Neural progenitor cell (in vitro differentiated cells): ENCODE data around the gene ATP1A1. TPM values are rescaled to one million over a fixed set of nuclear protein-coding genes. Genes with fewer than 3 reads are reported as not detected.

Experiments used
- DNase-seq: peaks from one replicate; pipeline ENCODE4 v3.0.0-alpha.2; 2016; ENCODE audit warnings: low spot score
- H2AFZ ChIP-seq: fragments of 200-600 bp; sonication (generic); replicated peaks from 2 replicates; pipeline ENCODE4 v1.6.1; 2016; ENCODE audit warnings: antibody characterized with exemption
- H3F3A ChIP-seq: fragments of 200-600 bp; sonication (generic); 2 replicates; pipeline ENCODE4 v1.6.1; 2016; ENCODE audit warnings: antibody characterized with exemption, low read depth
- H3K27ac ChIP-seq: fragments of 200-600 bp; sonication (generic); 2 replicates; pipeline ENCODE4 v1.5.1; 2016; ENCODE audit warnings: mild to moderate bottlenecking
- H3K27me3 ChIP-seq: fragments of 200-600 bp; sonication (generic); 2 replicates; pipeline ENCODE4 v1.6.1; 2016; ENCODE audit warnings: mild to moderate bottlenecking, moderate library complexity
- H3K36me3 ChIP-seq: fragments of 200-600 bp; sonication (generic); 2 replicates; pipeline ENCODE4 v1.5.1; 2016
- H3K4me1 ChIP-seq: fragments of 200-600 bp; sonication (generic); 2 replicates; pipeline ENCODE4 v1.6.1; 2016; ENCODE audit warnings: mixed run types
- H3K4me2 ChIP-seq: fragments of 200-600 bp; sonication (generic); 2 replicates; pipeline ENCODE4 v1.6.1; 2016
- H3K4me3 ChIP-seq: fragments of 200-600 bp; sonication (generic); 2 replicates; pipeline ENCODE4 v1.5.1; 2016
- H3K79me2 ChIP-seq: fragments of 200-600 bp; sonication (generic); 2 replicates; pipeline ENCODE4 v1.6.1; 2016; ENCODE audit warnings: low read depth
- H3K9ac ChIP-seq: fragments of 200-600 bp; sonication (generic); 2 replicates; pipeline ENCODE4 v1.6.1; 2016
- H3K9me3 ChIP-seq: fragments of 200-600 bp; sonication (generic); 2 replicates; pipeline ENCODE4 v1.5.1; 2016; ENCODE audit warnings: low read depth
- H4K20me1 ChIP-seq: fragments of 200-600 bp; sonication (generic); 2 replicates; pipeline ENCODE4 v1.6.1; 2016; ENCODE audit warnings: low read depth
- H3K27ac Mint-ChIP-seq: 3 replicates; pipeline ENCODE4 v1.8.0; 2021; ENCODE audit warnings: mixed read lengths
- H3K27me3 Mint-ChIP-seq: 2 replicates; pipeline ENCODE4 v1.8.0; 2022; ENCODE audit warnings: low read depth, mild to moderate bottlenecking, inconsistent platforms, moderate library complexity, mixed read lengths; ENCODE audit not compliant: insufficient read depth
- H3K36me3 Mint-ChIP-seq: 3 replicates; pipeline ENCODE4 v1.8.0; 2021; ENCODE audit warnings: mixed read lengths
- H3K4me1 Mint-ChIP-seq: 3 replicates; pipeline ENCODE4 v1.8.0; 2021; ENCODE audit warnings: mixed read lengths
- H3K4me3 Mint-ChIP-seq: 3 replicates; pipeline ENCODE4 v1.8.0; 2021; ENCODE audit warnings: mild to moderate bottlenecking, moderate library complexity, mixed read lengths
- H3K9me3 Mint-ChIP-seq: 3 replicates; pipeline ENCODE4 v1.8.0; 2020; ENCODE audit warnings: mixed read lengths
- EZH2 ChIP-seq: fragments of 200-600 bp; sonication (generic); IDR thresholded peaks from 2 replicates; pipeline ENCODE4 v1.6.1; 2017; ENCODE audit warnings: antibody characterized with exemption, mild to moderate bottlenecking, moderate library complexity
- EZH2phosphoT487 ChIP-seq: fragments of 200-600 bp; sonication (generic); IDR thresholded peaks from 2 replicates; pipeline ENCODE4 v1.6.1; 2017; ENCODE audit warnings: antibody characterized with exemption
- total RNA-seq: library from RNA; depleted of rRNA; stranded (reverse); fragments of >200 nt; gene quantifications from 2 replicates; pipeline ENCODE4 v1.2.3, GENCODE V29; 2015; ENCODE audit warnings: low replicate concordance
- TF ChIP-seq, protein P1 (sequence below): fragments of 200-600 bp; sonication (generic); IDR thresholded peaks from 2 replicates; pipeline ENCODE4 v1.5.1; 2017; ENCODE audit warnings: antibody characterized with exemption, mild to moderate bottlenecking

The ATP1A1 gene
- total RNA-seq, 1 donor from 2014 or later, result 61.5 TPM

DNA sequence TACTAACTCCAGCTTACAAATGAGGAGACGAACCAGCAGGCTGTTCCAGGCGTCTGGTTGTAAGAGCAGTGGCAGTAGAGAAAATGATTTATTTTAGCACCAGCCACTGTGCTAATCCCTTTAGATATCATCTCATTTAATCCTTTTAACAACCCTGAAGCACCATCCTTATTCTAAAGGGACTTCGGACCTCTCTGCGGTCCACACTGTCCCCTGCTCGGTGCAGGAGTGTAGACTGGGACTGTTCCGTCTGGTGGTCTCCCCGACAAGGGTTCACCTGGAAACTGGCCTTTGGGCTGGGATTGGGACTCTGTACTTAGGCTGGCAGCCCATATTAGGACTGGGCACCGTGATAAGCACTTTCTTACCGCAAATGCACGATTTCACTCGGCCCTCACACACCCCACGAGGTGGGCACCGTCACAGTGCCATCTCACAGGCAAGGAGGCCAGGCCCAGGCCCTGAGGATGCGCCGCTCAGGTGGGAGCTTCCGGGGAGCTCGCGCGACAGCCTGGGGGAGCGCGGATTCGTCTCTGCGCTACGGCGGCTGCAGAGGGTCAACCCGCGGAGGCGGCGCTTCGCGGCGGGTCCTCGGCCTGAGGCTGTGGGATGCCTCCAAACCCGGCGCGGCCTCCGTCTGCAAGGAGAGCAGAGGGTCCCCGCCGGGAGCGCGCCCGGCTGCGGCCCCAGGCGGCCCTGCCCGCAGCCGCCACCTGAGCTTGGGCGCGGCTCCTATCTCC lies 45.2 kb downstream of the ATP1A1 start:
- peaks cover 28% of the 10 kb centered on the region for H3F3A ChIP-seq
- no peaks in the 10 kb centered on the region for H3K9me3 ChIP-seq
- Mint-ChIP-seq H3K4me3 (peak overlapping the region; percentile 88), H3K36me3 (no peaks in the 10 kb centered on the region), H3K9me3 (no peaks in the 10 kb centered on the region), H3K27me3 (peaks cover 2% of the 10 kb centered on the region), H3K27ac (peak overlapping the region; percentile 49), H3K4me1 (peaks cover 37% of the 10 kb centered on the region)
- H3K79me2 ChIP-seq, result peaks cover 8% of the 10 kb centered on the region
- H3K4me3 ChIP-seq, result peak overlapping the region; percentile 74
- TF ChIP-seq EZH2phosphoT487, result peak; percentile 59
- no peak for TF ChIP-seq EZH2
- TF ChIP-seq, protein P1, sequence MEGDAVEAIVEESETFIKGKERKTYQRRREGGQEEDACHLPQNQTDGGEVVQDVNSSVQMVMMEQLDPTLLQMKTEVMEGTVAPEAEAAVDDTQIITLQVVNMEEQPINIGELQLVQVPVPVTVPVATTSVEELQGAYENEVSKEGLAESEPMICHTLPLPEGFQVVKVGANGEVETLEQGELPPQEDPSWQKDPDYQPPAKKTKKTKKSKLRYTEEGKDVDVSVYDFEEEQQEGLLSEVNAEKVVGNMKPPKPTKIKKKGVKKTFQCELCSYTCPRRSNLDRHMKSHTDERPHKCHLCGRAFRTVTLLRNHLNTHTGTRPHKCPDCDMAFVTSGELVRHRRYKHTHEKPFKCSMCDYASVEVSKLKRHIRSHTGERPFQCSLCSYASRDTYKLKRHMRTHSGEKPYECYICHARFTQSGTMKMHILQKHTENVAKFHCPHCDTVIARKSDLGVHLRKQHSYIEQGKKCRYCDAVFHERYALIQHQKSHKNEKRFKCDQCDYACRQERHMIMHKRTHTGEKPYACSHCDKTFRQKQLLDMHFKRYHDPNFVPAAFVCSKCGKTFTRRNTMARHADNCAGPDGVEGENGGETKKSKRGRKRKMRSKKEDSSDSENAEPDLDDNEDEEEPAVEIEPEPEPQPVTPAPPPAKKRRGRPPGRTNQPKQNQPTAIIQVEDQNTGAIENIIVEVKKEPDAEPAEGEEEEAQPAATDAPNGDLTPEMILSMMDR, result no peak
- H2AFZ ChIP-seq, result peak overlapping the region; percentile 98
- H3K4me2 ChIP-seq, result peak overlapping the region; percentile 87
- H3K4me1 ChIP-seq, result peaks cover 44% of the 10 kb centered on the region
- peak overlapping the region; percentile 70 for H3K9ac ChIP-seq
- peaks cover 18% of the 10 kb centered on the region for H3K27me3 ChIP-seq
- peak; percentile 84 for DNase-seq
- H3K36me3 ChIP-seq, result no peaks in the 10 kb centered on the region
- peaks cover 16% of the 10 kb centered on the region for H4K20me1 ChIP-seq
- H3K27ac ChIP-seq, result no peak overlapping the region

GRCh38 chr1:116420417-116421200 lies 47.6 kb downstream of the ATP1A1 start:
- H3K4me3 ChIP-seq, result no peak overlapping the region
- H3K36me3 ChIP-seq, result no peaks in the 10 kb centered on the region
- Mint-ChIP-seq H3K4me1 (peaks cover 29% of the 10 kb centered on the region), H3K27ac (no peak overlapping the region), H3K9me3 (no peaks in the 10 kb centered on the region), H3K27me3 (peaks cover 5% of the 10 kb centered on the region), H3K4me3 (no peak overlapping the region), H3K36me3 (no peaks in the 10 kb centered on the region)
- H3K27me3 ChIP-seq, result peaks cover 18% of the 10 kb centered on the region
- H3K4me2 ChIP-seq, result no peak overlapping the region
- peaks cover 12% of the 10 kb centered on the region for H4K20me1 ChIP-seq
- H2AFZ ChIP-seq, result no peak overlapping the region
- peaks cover 8% of the 10 kb centered on the region for H3K79me2 ChIP-seq
- peaks cover 27% of the 10 kb centered on the region for H3K4me1 ChIP-seq
- H3K9ac ChIP-seq, result no peak overlapping the region
- TF ChIP-seq, protein P1, result no peak
- TF ChIP-seq EZH2, result no peak
- no peak for TF ChIP-seq EZH2phosphoT487
- DNase-seq, result no peak
- H3K9me3 ChIP-seq, result no peaks in the 10 kb centered on the region
- H3F3A ChIP-seq, result peaks cover 19% of the 10 kb centered on the region
- H3K27ac ChIP-seq, result no peak overlapping the region

- no peaks in the 10 kb centered on the region for H3K36me3 Mint-ChIP-seq
- Histone ChIP-seq H3K4me3 (no peak overlapping the region), H3K9me3 (no peaks in the 10 kb centered on the region), H3K27me3 (peaks cover 12% of the 10 kb centered on the region), H3K4me2 (no peak overlapping the region), H3K4me1 (no peaks in the 10 kb centered on the region), H3K27ac (no peak overlapping the region), H2AFZ (no peak overlapping the region), H3K9ac (no peak overlapping the region), H3K79me2 (no peaks in the 10 kb centered on the region), H3K36me3 (no peaks in the 10 kb centered on the region), H4K20me1 (no peaks in the 10 kb centered on the region), H3F3A (no peaks in the 10 kb centered on the region)
- no peak for DNase-seq
- H3K4me1 Mint-ChIP-seq, result peaks cover under 1% of the 10 kb centered on the region
- H3K27ac Mint-ChIP-seq, result no peak overlapping the region
- H3K9me3 Mint-ChIP-seq, result no peaks in the 10 kb centered on the region
- H3K4me3 Mint-ChIP-seq, result no peak overlapping the region
- H3K27me3 Mint-ChIP-seq, result peaks cover 8% of the 10 kb centered on the region
- TF ChIP-seq EZH2 (no peak), EZH2phosphoT487 (no peak)
- TF ChIP-seq, protein P1, result no peak
These were observed 51.4 kb downstream of the ATP1A1 start for GRCh38 chr1:116424438-116424837.
